ENCODE results near the gene BABAM2. TPM values are rescaled to one million over a fixed set of nuclear protein-coding genes. Genes with fewer than 3 reads are reported as not detected.

BABAM2 gene
- total and polyA plus RNA-seq, 10 of the 15 experiments (the other 5 are each of a cell fraction or from before 2014, with no cell fraction given): 30.7 to 59.9 (median 44.5) TPM

- BruUV-seq (replicated peaks): no TSS peak
- in situ Hi-C loops (cut with MboI) (no loop called here), intact Hi-C loops (cut with micrococcal nuclease; ENCODE audit: unreplicated experiment) (no loop called here)
- Histone ChIP-seq H3K4me2 (ENCODE audit: control insufficient read depth, insufficient read depth) (no peak overlapping the region), H3K27ac (ENCODE audit: control insufficient read depth, insufficient read depth) (no peak overlapping the region), H2AFZ (ENCODE audit: control insufficient read depth, low read depth, low read length) (no peak overlapping the region), H3K4me1 (ENCODE audit: control insufficient read depth, insufficient read depth, low read length) (no peaks in the 10 kb centered on the region), H3K4me3 (no peak overlapping the region), H4K20me1 (ENCODE audit: control insufficient read depth, insufficient read depth) (no peaks in the 10 kb centered on the region), H3K79me2 (ENCODE audit: control insufficient read depth, insufficient read depth, low read length) (no peaks in the 10 kb centered on the region), H3K9ac (ENCODE audit: control insufficient read depth, insufficient read depth, low read length) (no peak overlapping the region), H3K36me3 (ENCODE audit: control insufficient read depth in 2 of 2, insufficient read depth in 2 of 2, low read length in 1 of 2) (no peaks in the 10 kb centered on the region), H3K27me3 (replicated peaks in 1 of 2; ENCODE audit: control insufficient read depth in 2 of 2, insufficient read depth in 2 of 2, low read length in 1 of 2) (no peaks in the 10 kb centered on the region), H3K9me3 (replicated peaks; ENCODE audit: control insufficient read depth, insufficient read depth, low read length) (no peaks in the 10 kb centered on the region)
- 100% methylated on average over 1 of the region's 1 CpG for WGBS (ENCODE audit: insufficient coverage, insufficient replicate concordance, low lambda C conversion rate, missing lambda C conversion rate)
- POLR2A ChIA-PET: no interaction called here
- ATAC-seq (no peak), DNase-seq (ENCODE audit: low read depth, low spot score) (no peak), FAIRE-seq (no peak)
- CTCF ChIA-PET: no interaction called here
- RAD21 ChIA-PET (ENCODE audit: unreplicated experiment): no interaction called here
- TF ChIP-seq RUNX3 (IDR thresholded peaks at IDR 0.05; ENCODE audit: low read length) (no peak), RAD51 (IDR thresholded peaks at IDR 0.05) (no peak), PBX3 (IDR thresholded peaks at IDR 0.05; ENCODE audit: insufficient replicate concordance, low read depth, low read length) (no peak), DPF2 (IDR thresholded peaks at IDR 0.05) (no peak), HDAC6 (IDR thresholded peaks at IDR 0.05; ENCODE audit: unreplicated experiment) (no peak), SPI1 (IDR thresholded peaks at IDR 0.05; ENCODE audit: borderline replicate concordance, insufficient read depth, low read depth, low read length) (no peak), KDM1A (IDR thresholded peaks at IDR 0.05; ENCODE audit: borderline replicate concordance) (no peak), BCL3 (IDR thresholded peaks at IDR 0.05; ENCODE audit: borderline replicate concordance, insufficient read depth, low read depth, low read length, poor library complexity, severe bottlenecking) (no peak), SREBF1 (IDR thresholded peaks at IDR 0.05; ENCODE audit: low read length) (no peak), MEF2A (IDR thresholded peaks at IDR 0.05; ENCODE audit: insufficient read depth, low read depth, low read length) (no peak), BHLHE40 (IDR thresholded peaks at IDR 0.05; ENCODE audit: borderline replicate concordance in 1 of 2, low read depth in 2 of 2, low read length in 1 of 2) (no peak), ZNF592 (IDR thresholded peaks at IDR 0.05) (no peak), CTCF (IDR thresholded peaks at IDR 0.05 in 2 of 3, conservative IDR thresholded peaks at IDR 0.05 in 1 of 3; ENCODE audit: control insufficient read depth in 2 of 3, extremely low read depth in 1 of 3, insufficient read depth in 1 of 3, low read depth in 3 of 3, low read length in 3 of 3) (no peak), MTA3 (IDR thresholded peaks at IDR 0.05; ENCODE audit: borderline replicate concordance, low read length) (no peak), LARP7 (IDR thresholded peaks at IDR 0.05) (no peak)
- SMC1A ChIA-PET (ENCODE audit: uncharacterized antibody, unreplicated experiment): interaction anchor here (1.5 kb wide), 1 partner anchor 24 kb away, joined by 3 read pairs; no protein-coding TSS in a partner anchor
Observed at GRCh38 chr2:28281739-28282138, 391.2 kb downstream of the BABAM2 start.
